ENCODE data around the gene DRGX. TPM values are rescaled to one million over a fixed set of nuclear protein-coding genes. Genes with fewer than 3 reads are reported as not detected.

The DRGX gene
- total and polyA plus RNA-seq, 2 donors (not counting 1 experiment from before 2014, with no cell fraction given) = not detected

DNA sequence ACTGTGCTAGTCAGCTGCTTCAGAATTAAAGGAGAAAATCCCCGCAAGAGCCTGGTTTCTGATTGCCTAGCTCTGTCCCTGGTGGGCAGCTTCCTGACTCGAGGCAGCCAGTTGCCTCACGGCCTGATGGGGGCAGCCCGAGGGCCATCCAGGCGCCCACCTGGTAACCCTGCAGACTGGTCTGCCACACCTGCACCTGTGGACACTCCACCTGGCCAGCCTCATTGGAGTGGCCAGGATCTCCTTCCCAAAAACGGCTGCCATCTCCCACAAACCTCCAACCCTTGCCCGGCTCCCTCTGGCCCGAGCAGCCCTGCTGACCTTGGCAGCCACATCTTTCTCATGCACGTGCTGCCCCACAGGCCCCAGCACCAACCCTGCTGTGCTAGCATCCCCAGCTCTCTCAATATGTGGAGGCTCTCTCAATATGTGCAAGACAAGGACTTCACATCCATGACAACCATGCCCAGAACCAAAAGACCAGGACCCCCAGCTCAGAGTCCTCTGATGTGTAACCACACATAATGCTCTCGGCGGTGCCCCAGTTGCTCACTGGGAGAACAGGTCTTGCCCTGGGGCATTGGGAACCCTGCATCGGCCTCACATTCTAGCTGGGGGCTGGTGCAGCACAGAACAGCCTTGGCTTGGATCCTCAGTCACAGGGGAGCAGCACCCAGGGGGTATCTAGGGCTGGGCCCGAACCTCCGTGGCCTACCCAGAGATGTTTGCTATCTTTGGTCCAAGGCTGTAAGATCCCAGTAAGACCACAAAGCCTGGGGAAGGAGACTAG lies 14.6 kb downstream of the DRGX start:
- DNase-seq (no peak), ATAC-seq (ENCODE audit: low read depth) (no peak)
- Mint-ChIP-seq H3K9me3 (ENCODE audit: insufficient read depth) (no peaks in the 10 kb centered on the region), H3K27ac (no peak overlapping the region), H3K4me3 (no peak overlapping the region), H3K4me1 (no peaks in the 10 kb centered on the region), H3K27me3 (peaks cover 15% of the 10 kb centered on the region)
- Histone ChIP-seq H3K79me2 (ENCODE audit: control insufficient read depth, insufficient read depth, low read length) (no peaks in the 10 kb centered on the region), H4K20me1 (ENCODE audit: control insufficient read depth, insufficient read depth, low read length, poor library complexity, severe bottlenecking) (no peaks in the 10 kb centered on the region), H3K4me1 (ENCODE audit: control insufficient read depth in 2 of 2, insufficient read depth in 2 of 2, low read length in 2 of 2) (no peaks in the 10 kb centered on the region), H3K9me3 (ENCODE audit: control extremely low read depth in 1 of 3, control insufficient read depth in 2 of 3, insufficient read depth in 1 of 3, low read length in 2 of 3) (no peaks in the 10 kb centered on the region), H3K9ac (ENCODE audit: low read length) (no peak overlapping the region), H3K36me3 (replicated peaks in 1 of 2; ENCODE audit: control extremely low read depth in 1 of 2, control insufficient read depth in 1 of 2, extremely low read depth in 1 of 2, insufficient read depth in 2 of 2, low read length in 1 of 2) (no peaks in the 10 kb centered on the region), H3K4me3 (ENCODE audit: control extremely low read depth in 1 of 5, extremely low read depth in 1 of 5, insufficient read depth in 1 of 5, low read depth in 2 of 5, low read length in 4 of 5) (no peak overlapping the region), H2AFZ (ENCODE audit: insufficient read depth, low read depth, low read length, poor library complexity, severe bottlenecking) (no peak overlapping the region), H3K27me3 (replicated peaks in 1 of 4; ENCODE audit: control extremely low read depth in 1 of 4, control insufficient read depth in 3 of 4, insufficient read depth in 4 of 4, low read length in 3 of 4) (peaks cover 0 to 8% (median 0%) of the 10 kb centered on the region in 4 experiments), H3K4me2 (replicated peaks; ENCODE audit: low read depth, low read length, poor library complexity, severe bottlenecking) (no peak overlapping the region), H3K27ac (ENCODE audit: low read length in 2 of 2) (no peak overlapping the region)
- intact Hi-C loops (cut with micrococcal nuclease) = no loop called here
- 88% methylated on average over 14 of the region's 14 CpGs for whole genome bisulfite sequencing (ENCODE audit: insufficient coverage)
- TF ChIP-seq EZH2 (IDR thresholded peaks at IDR 0.05; ENCODE audit: borderline replicate concordance, insufficient read depth, low read depth, low read length, poor library complexity, severe bottlenecking) (no peak), CTCF (IDR thresholded peaks at IDR 0.05) (no peak)
- ChIA-PET POLR2A (no interaction called here), CTCF (no interaction called here)

DNA sequence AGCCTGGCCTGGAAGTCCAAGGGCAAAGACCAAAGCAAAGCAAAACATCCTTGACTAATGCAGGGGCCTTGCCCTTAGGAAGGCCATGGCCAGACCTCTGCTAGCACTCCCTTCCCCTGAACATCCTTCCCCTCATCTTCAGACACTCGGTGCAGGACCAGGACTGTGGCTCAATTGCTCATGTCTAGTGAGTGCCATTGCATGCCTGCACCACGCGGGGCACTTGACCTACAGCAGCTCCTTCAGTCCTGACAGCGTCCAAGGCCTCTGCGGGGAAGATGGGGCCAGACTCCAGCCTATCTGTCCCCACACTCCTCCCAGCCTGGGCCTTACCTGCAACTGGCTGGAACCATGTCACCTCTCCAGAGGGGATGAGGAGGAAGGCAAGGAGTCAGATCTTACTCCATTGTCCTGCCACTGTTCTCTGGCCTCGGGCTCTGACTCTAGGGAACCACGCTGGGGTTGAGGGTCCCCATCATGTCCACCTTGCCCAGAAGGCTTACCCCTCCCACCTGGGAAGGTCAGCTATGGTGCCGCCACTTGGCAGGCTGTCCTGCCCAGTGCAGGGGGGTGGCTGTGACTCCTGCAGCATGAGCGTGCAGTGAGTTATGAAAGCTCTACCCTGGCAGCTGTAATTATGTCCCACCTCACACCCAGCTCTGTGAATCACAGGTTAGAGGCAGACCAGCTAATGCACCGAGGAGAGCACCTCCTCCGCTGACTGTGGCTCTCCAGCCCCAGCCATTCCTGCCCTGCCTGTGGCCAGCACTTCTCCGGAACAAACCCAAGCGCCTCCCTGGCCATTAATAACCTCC lies 16.1 kb downstream of the DRGX start:
- no peaks in the 10 kb centered on the region for H3K36me3 ChIP-seq (replicated peaks in 1 of 2; ENCODE audit: control extremely low read depth in 1 of 2, control insufficient read depth in 1 of 2, extremely low read depth in 1 of 2, insufficient read depth in 2 of 2, low read length in 1 of 2)
- H3K27ac Mint-ChIP-seq = no peak overlapping the region

More for the DNA sequence above, 16.1 kb downstream of the DRGX start:
- no peak overlapping the region for H3K4me2 ChIP-seq (replicated peaks; ENCODE audit: low read depth, low read length, poor library complexity, severe bottlenecking)
- H4K20me1 ChIP-seq (ENCODE audit: control insufficient read depth, insufficient read depth, low read length, poor library complexity, severe bottlenecking) = no peaks in the 10 kb centered on the region
- Mint-ChIP-seq H3K4me1 (no peaks in the 10 kb centered on the region), H3K9me3 (ENCODE audit: insufficient read depth) (no peaks in the 10 kb centered on the region), H3K27me3 (peaks cover 26% of the 10 kb centered on the region), H3K4me3 (no peak overlapping the region)
- POLR2A ChIA-PET = no interaction called here
- H3K4me3 ChIP-seq (ENCODE audit: control extremely low read depth in 1 of 5, extremely low read depth in 1 of 5, insufficient read depth in 1 of 5, low read depth in 2 of 5, low read length in 4 of 5) = no peak overlapping the region
- TF ChIP-seq EZH2 (IDR thresholded peaks at IDR 0.05; ENCODE audit: borderline replicate concordance, insufficient read depth, low read depth, low read length, poor library complexity, severe bottlenecking) (no peak), CTCF (IDR thresholded peaks at IDR 0.05) (no peak)
- no peaks in the 10 kb centered on the region for H3K9me3 ChIP-seq (ENCODE audit: control extremely low read depth in 1 of 3, control insufficient read depth in 2 of 3, insufficient read depth in 1 of 3, low read length in 2 of 3)
- H3K27ac ChIP-seq (ENCODE audit: low read length in 2 of 2) = no peak overlapping the region
- no peak for DNase-seq
- H2AFZ ChIP-seq (ENCODE audit: insufficient read depth, low read depth, low read length, poor library complexity, severe bottlenecking) = no peak overlapping the region
- H3K79me2 ChIP-seq (ENCODE audit: control insufficient read depth, insufficient read depth, low read length) = no peaks in the 10 kb centered on the region
- CTCF ChIA-PET = no interaction called here
- WGBS (ENCODE audit: insufficient coverage) = 81% methylated on average over 9 of the region's 13 CpGs
- intact Hi-C loops (cut with micrococcal nuclease) = no loop called here
- no peaks in the 10 kb centered on the region for H3K4me1 ChIP-seq (ENCODE audit: control insufficient read depth in 2 of 2, insufficient read depth in 2 of 2, low read length in 2 of 2)
- H3K9ac ChIP-seq (ENCODE audit: low read length) = no peak overlapping the region
- no peak for ATAC-seq (ENCODE audit: low read depth)
- peaks cover 0 to 11% (median 0%) of the 10 kb centered on the region in 4 experiments for H3K27me3 ChIP-seq (replicated peaks in 1 of 4; ENCODE audit: control extremely low read depth in 1 of 4, control insufficient read depth in 3 of 4, insufficient read depth in 4 of 4, low read length in 3 of 4)

Data from B cell (primary cell).